Psoas muscle (tissue), 8 donors: Measurements from ENCODE around the gene SYCP3. TPM values are rescaled to one million over a fixed set of nuclear protein-coding genes. Genes with fewer than 3 reads are reported as not detected.

Experiments
- ATAC-seq, 4 donors: fragments of 200-7000 bp; cut with Tn5 transposase; one replicate each; pipeline ENCODE4 v1.9.1; 2020; ENCODE audit warnings: moderate library complexity in 3 of 4, mild to moderate bottlenecking in 2 of 4
- DNase-seq, 2 donors: peaks; one replicate each; pipeline ENCODE4 v3.0.0-alpha.2; 2020
- H3K27ac ChIP-seq: fragments of 200-600 bp; one replicate; pipeline ENCODE4 v1.8.0; 2022
- H3K27me3 ChIP-seq, 3 donors: fragments of 200-600 bp in 1 of 3; one replicate each; pipeline versions ENCODE4 v1.6.1 to v1.8.0; 2013 to 2022; ENCODE audit warnings: low read length in 2 of 3, mild to moderate bottlenecking in 2 of 3, moderate library complexity in 1 of 3; ENCODE audit not compliant: insufficient read depth in 3 of 3
- H3K36me3 ChIP-seq, 2 donors: fragments of 200-600 bp in 1 of 2; one replicate each; pipeline versions ENCODE4 v1.6.1 to v1.8.0; 2013 to 2022; ENCODE audit warnings: low read depth in 1 of 2, mild to moderate bottlenecking in 1 of 2, moderate library complexity in 1 of 2; ENCODE audit not compliant: insufficient read depth in 1 of 2
- H3K4me1 ChIP-seq: fragments of 200-600 bp; one replicate; pipeline ENCODE4 v1.8.0; 2022
- H3K4me3 ChIP-seq: fragments of 200-600 bp; one replicate; pipeline ENCODE4 v1.8.0; 2022; ENCODE audit warnings: mild to moderate bottlenecking
- H3K9me3 ChIP-seq: fragments of 200-600 bp; one replicate; pipeline ENCODE4 v1.8.0; 2022
- WGBS, 3 donors: extraction: QIAGEN DNeasy Blood & Tissue Kit; methylation state at CpG; one replicate each; pipeline versions ENCODE4 v1.1.6 to v1.1.7; 2013; 5-methylcytosine and 5-hydroxymethylcytosine counted together
- intact Hi-C, 2 donors: fragments of 100-400 bp; cut with DNase I; formaldehyde crosslinking; loops; one replicate each; pipeline versions ENCODE4 v1.11.0 to v1.14.2; 2022
- polyA plus RNA-seq, 3 donors: library from polyadenylated mRNA; stranded (reverse); fragments of 200-250 nt; gene quantifications; one replicate each; pipeline ENCODE4 v1.2.3, GENCODE V29; 2013
- total RNA-seq, 4 donors: library from RNA; stranded (reverse); fragmentation: NEBNext Ultra II Directional in 2 of 4; extraction: Animal tissue kit (Norgen Biotek cat#: 25700) in 2 of 4; gene quantifications; one replicate each; pipeline versions ENCODE4 v1.2.1 to v1.2.4, GENCODE V29; 2021 to 2023
- TF ChIP-seq, protein P1 (sequence below): fragments of 200-600 bp; IDR thresholded peaks from one replicate; pipeline ENCODE4 v1.8.0; 2022; ENCODE audit warnings: antibody characterized with exemption
- donor health status: healthy with polysubstance abuse.
- donor health status: DM: no; HTN: no; CAD: no; lungs with moderate emphysema.
- donor health status: Bipolar disorder and iron deficiency.
- donor health status: healthy.
- donor health status: DM: yes; HTN: yes; CAD: no.
- donor health status: DM: no; HTN: no; CAD: no.
- donor health status: DM: no; HTN: no; CAD: no.
- donor health status: DM: yes; HTN: yes; CAD: no.

The SYCP3 gene
- total and polyA plus RNA-seq, 7 donors = 0.04 to 0.28 (median 0.23) TPM; not detected in 4

DNA sequence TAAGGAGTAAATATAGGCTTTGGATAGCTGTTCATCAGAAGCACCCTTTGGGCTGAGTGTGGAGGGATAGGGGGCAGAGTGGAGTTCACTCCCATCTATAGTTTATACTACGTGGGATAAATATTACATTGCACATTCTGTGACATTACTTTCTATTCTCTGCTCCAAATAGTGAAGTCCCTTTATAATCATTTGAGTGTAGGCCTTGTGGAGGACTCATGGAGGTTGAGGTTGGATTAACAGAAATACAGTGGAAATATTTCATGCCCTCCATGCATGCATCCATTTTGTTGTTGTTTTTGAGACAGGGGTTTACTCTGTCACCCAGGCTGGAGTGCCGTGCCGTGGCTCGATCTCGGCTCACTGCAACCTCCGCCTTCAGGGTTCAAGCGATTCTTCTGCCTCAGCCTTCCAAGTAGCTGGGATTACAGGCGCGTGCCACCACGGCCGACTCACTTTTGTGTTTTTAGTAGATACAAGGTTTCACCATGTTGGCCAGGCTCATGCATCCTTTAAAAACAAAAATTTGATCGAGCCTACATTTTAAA, 40.4 kb downstream of the SYCP3 start:
- ATAC-seq (no peak), DNase-seq (no peak)
- peaks cover 5% of the 10 kb centered on the region for H3K9me3 ChIP-seq
- intact Hi-C loops = loop anchor here in 1 of 2 donors (10.0 kb wide), 2 partner anchors 204 to 294 kb away; partner anchors contain the start of gene ARL1
- peak overlapping the region; percentile 96 for H3K4me3 ChIP-seq
- peak overlapping the region; percentile 97 for H3K27ac ChIP-seq
- no peaks in the 10 kb centered on the region for H3K27me3 ChIP-seq
- 49 to 74% (median 54%) methylated on average over 12 of the region's 12 CpGs for WGBS, 3 donors
- H3K36me3 ChIP-seq = no peaks in the 10 kb centered on the region
- TF ChIP-seq, protein P1, sequence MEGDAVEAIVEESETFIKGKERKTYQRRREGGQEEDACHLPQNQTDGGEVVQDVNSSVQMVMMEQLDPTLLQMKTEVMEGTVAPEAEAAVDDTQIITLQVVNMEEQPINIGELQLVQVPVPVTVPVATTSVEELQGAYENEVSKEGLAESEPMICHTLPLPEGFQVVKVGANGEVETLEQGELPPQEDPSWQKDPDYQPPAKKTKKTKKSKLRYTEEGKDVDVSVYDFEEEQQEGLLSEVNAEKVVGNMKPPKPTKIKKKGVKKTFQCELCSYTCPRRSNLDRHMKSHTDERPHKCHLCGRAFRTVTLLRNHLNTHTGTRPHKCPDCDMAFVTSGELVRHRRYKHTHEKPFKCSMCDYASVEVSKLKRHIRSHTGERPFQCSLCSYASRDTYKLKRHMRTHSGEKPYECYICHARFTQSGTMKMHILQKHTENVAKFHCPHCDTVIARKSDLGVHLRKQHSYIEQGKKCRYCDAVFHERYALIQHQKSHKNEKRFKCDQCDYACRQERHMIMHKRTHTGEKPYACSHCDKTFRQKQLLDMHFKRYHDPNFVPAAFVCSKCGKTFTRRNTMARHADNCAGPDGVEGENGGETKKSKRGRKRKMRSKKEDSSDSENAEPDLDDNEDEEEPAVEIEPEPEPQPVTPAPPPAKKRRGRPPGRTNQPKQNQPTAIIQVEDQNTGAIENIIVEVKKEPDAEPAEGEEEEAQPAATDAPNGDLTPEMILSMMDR = no peak
- H3K4me1 ChIP-seq = peaks cover 49% of the 10 kb centered on the region

DNA sequence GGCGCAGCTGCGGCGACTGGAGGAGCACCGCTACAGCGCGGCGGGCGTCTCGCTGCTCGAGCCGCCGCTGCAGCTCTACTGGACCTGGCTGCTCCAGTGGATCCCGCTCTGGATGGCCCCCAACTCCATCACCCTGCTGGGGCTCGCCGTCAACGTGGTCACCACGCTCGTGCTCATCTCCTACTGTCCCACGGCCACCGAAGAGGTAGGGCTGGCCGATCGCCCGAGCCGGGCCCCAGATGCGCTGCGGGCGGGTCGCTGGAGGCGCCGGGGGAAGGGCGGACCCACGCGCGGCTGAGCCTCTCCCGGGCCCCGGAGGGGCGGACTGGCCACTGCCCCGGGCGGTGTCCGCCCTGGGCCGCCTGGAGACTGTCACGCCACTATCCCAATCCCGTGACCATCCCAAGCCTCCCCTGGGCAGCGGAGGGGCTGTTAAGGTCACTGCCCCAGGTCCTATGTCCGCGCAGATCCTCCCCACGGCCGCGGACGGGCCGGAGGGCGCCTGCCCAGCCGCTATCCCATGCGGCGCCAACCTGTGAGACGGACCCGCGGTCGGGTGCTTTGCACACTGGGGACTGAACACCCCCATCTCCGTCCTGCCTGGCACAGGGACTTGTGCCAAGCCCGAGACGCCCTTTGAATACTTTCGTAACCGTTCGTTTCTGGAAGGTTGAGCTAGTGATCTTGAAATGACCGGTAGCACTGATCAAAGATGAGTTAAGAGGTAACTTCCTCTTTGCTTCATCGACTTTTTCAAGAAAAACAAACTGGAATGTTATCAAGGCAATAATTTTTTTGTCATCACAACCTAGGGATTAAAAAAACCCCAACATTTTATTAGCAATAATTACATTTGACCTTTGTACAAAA, 41.1 kb downstream of the SYCP3 start:
- DNase-seq = peak; percentile 70 to 84
- H3K9me3 ChIP-seq = peaks cover 5% of the 10 kb centered on the region
- WGBS, 3 donors = 0% methylated on average over 46 to 67 of the region's 67 CpGs
- ATAC-seq = peak; percentile 50 to 60 (median 54)
- H3K36me3 ChIP-seq = no peaks in the 10 kb centered on the region
- H3K27ac ChIP-seq = peak overlapping the region; percentile 97
- TF ChIP-seq, protein P1 = no peak
- H3K4me1 ChIP-seq = peaks cover 49% of the 10 kb centered on the region
- H3K27me3 ChIP-seq = no peaks in the 10 kb centered on the region
- intact Hi-C loops = loop anchor here in 1 of 2 donors (10.0 kb wide), 2 partner anchors 203 to 293 kb away; partner anchors contain the start of gene ARL1
- H3K4me3 ChIP-seq = peak overlapping the region; percentile 96

DNA sequence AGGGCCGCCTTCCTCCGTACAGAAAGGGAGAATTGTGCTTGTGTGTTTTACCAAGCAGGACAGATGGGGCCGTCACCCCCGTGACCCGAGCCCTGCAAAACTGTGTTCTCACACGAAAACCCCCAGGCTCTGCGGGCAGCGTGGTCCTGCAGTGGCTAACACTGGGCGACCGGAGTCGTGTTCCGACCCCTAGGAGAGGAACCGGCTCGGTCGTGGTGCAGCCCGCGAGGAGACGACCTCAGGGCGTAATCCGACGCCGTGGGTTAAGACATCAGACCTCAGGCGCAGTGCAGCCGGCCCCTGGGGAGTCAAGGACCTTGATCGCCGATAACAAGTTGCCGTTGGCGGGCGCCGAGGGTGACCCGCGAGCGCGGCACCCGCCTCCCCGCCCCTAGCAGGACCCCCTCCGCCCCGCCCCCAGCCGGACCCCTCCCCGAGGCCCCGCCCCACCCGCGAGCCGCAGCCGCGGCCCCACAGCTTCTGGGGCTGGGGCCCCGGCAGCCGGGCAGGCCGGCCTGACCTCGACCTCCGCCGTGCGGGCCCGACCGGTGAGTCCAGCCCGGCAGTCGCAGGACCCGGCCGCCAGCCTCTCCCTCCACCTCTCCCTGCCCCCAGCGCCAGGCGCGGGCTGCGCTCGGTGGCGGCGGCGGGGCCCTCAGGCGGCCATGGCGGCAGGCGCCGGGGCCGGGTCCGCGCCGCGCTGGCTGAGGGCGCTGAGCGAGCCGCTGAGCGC, 41.9 kb downstream of the SYCP3 start, which contains the start of gene CHPT1:
TSS of gene CHPT1 (plus strand) at position 444 of the 733 bp plus-strand sequence. CDS start at position 666, 222 bp downstream.
- Histone ChIP-seq H3K27ac (peak within 1 kb of the TSS; percentile 97), H3K27me3 (no peaks in the 10 kb centered on the region), H3K4me3 (peak within 1 kb of the TSS; percentile 96), H3K9me3 (peaks cover 5% of the 10 kb centered on the region), H3K36me3 (no peaks in the 10 kb centered on the region), H3K4me1 (peaks cover 45% of the 10 kb centered on the region)
- DNase-seq (peak; percentile 80 to 90), ATAC-seq (peak; percentile 68 to 77 (median 74))
- intact Hi-C loops = loop anchor here in 1 of 2 donors (10.0 kb wide), 2 partner anchors 203 to 293 kb away; partner anchors contain the start of gene ARL1
- 0% methylated on average over 57 to 80 of the region's 80 CpGs for WGBS, 3 donors
- TF ChIP-seq, protein P1 = no peak

DNA sequence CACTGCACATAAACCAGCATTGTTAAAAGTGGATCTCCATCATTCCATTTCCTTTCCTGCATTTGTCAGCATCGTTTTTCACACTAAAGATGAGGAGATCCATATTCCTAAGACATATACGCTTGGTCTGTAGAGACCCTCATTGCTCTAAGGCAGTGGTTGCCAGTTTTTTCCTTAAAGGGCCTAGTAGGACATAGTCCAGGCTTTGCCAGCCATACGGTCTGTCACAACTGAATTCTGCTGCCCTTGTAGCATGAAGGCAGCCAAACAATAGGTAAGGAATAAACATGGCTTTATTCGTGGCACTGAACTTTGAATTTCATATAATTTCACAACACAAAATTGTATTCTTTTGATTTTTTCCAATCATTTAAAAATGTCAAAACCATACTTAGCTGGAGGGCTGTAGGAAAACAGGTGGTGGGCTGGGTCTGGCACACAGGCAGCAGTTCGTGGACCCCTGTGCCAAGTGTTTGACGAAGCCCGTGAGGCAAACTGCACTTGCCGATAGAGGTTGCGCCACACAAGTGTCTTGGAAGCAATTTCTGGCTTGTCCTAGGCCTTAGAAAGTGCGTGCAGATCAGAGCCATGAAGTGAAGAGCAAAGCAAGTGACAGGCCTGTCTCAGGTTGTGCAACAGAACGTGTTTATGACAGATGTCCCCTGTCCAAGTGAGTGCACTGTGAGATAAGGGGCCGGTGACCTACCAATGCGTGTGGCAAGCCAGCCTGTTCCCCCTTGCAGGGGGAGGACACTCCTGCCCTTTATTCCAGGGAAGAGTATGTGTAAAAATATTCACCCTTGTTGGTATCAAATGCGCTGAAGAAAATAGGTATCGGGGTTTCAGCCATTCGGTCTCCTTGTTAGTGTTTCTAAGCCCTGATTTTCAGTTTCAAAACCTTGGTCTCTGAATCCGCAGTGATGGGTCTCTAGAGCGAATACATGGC, 42.7 kb downstream of the SYCP3 start:
- Histone ChIP-seq H3K36me3 (no peaks in the 10 kb centered on the region), H3K27me3 (no peaks in the 10 kb centered on the region), H3K9me3 (peaks cover 5% of the 10 kb centered on the region), H3K4me1 (peaks cover 36% of the 10 kb centered on the region), H3K27ac (peak overlapping the region; percentile 97), H3K4me3 (peak overlapping the region; percentile 96)
- TF ChIP-seq, protein P1 = no peak
- intact Hi-C loops = loop anchor here in 1 of 2 donors (10.0 kb wide), 2 partner anchors 202 to 292 kb away; partner anchors contain the start of gene ARL1
- WGBS, 3 donors = 21 to 27% (median 22%) methylated on average over 18 of the region's 18 CpGs
- peak; percentile 67 to 84 for DNase-seq
- ATAC-seq = peak; percentile 81 to 87 (median 83)
